Myocyte (in vitro differentiated cells): Measurements from ENCODE around the gene LHFPL6. TPM values are rescaled to one million over a fixed set of nuclear protein-coding genes. Genes with fewer than 3 reads are reported as not detected.

ENCODE experiments used
- DNase-seq: peaks from one replicate; pipeline ENCODE4 v3.0.0-alpha.2; 2012; ENCODE audit warnings: low read depth
- total RNA-seq: library from RNA; depleted of rRNA; stranded (reverse); fragments of >200 nt; gene quantifications from 2 replicates; pipeline ENCODE4 v1.2.3, GENCODE V29; 2014

The LHFPL6 gene
- total RNA-seq, 1 donor from 2014 or later, result 12.5 TPM

DNA sequence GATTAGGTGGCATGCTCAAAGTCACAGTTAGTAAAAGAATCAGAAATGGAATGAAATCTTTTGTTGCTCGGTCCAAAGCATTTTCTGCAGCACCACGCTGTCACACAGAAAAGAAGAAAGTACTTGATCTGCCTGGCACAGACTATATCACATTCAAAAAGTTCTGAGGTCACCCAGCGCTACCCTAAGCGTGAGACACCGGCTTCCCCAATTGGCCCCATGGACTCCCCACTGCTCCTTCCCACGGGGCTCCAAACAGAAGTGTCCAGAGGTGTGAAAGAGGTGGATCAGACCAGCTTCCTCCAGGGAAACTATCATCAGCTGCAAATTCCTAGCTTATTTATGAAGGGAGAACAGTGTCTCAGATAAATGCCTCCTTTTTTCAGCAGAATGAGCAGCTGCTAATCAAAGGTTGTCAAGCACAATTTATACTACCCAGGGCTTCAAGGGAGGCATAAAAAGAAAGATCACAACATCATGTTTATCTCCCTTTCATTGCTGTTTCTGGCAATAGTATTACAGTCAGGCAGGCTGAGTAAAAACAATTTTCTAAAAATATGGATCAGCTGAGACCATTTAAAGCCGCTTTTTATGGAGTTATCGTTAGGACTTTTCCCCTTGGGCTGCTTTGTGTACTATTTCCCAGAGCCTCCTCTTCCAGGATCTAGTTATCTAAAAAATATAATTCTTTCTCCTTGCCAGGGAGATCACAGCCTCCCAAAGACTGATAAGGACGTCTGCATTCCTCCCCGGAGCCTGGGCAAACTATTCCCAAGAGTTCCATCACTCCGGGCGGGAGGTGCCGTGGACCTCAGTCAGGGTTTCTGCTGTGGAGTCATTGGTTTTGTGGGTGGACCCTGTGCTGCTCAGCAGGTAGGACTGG, 208.0 kb downstream of the LHFPL6 start:
- DNase-seq, result no peak

- DNase-seq, result no peak
Measured at GRCh38 chr13:39391761-39392160, 211.2 kb downstream of the LHFPL6 start.

- DNase-seq, result no peak
Measured at GRCh38 chr13:39389013-39389412, 214.0 kb downstream of the LHFPL6 start.

- no peak for DNase-seq
Measured at GRCh38 chr13:39385621-39386231, 217.3 kb downstream of the LHFPL6 start.

DNA sequence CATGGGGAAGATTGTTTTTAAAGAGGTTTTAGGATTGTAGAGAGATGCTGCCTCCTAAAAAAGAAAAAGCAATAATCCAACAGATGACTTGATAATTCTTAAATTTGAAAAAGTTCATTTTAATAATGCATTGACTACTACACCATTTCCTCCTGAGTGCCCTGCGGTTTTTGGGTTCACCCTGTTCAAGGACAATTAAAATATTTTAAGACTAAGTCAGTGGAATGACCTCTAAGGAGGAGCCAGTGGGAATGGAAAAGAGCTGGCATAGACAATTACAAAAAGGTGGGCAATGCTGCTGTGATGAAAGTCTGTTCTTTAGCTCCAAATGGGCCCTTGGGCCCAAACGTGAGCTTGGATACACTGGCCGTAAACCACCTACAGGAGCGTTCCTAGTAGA, 217.8 kb downstream of the LHFPL6 start:
- no peak for DNase-seq

- no peak for DNase-seq
Measured at GRCh38 chr13:39381456-39381855, 221.5 kb downstream of the LHFPL6 start.

- no peak for DNase-seq
Measured at GRCh38 chr13:39379667-39380655, 223.0 kb downstream of the LHFPL6 start.

- no peak for DNase-seq
Measured at GRCh38 chr13:39379118-39379517, 223.9 kb downstream of the LHFPL6 start.

GRCh38 chr13:39378306-39378705, 224.7 kb downstream of the LHFPL6 start:
- no peak for DNase-seq

- DNase-seq, result no peak
Measured at GRCh38 chr13:39377699-39378098, 225.3 kb downstream of the LHFPL6 start.

DNA sequence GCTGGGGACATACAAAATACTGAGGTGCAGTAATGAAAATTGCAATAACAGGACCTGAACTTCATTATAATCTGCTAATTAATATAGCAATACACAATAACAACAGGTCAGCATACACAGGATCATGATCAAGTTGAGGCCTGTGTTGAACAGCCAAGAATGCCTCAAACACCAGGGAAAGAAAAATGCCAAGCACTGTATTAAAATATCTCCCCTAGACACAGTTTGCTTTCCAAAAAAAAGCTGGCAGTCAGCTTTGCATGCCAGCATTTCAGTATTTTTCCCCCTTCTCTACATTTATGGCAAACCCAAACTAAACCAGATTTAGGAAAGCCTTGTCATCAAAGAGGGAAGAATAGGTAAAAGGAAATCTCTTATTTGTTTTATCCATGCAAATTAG, 226.9 kb downstream of the LHFPL6 start:
- DNase-seq, result no peak

DNA sequence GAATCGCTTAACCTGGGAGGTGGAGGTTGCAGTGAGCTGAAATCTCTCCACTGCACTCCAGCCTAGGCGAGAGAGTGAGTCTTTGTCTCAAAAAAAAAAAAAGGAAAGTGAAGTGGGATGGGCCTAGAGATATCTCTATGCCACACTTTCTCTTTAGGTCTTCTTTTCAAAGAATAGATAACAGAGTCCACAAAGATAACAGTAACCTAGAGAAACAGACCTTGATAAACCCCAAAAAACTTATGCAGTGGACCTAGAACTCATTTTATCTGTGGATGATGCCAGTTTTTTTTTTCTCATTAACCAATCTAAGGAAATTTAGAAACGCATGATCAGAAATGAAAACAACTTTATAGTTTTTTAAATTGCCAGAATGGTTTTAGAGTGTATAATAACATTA, 227.4 kb downstream of the LHFPL6 start:
- no peak for DNase-seq

DNA sequence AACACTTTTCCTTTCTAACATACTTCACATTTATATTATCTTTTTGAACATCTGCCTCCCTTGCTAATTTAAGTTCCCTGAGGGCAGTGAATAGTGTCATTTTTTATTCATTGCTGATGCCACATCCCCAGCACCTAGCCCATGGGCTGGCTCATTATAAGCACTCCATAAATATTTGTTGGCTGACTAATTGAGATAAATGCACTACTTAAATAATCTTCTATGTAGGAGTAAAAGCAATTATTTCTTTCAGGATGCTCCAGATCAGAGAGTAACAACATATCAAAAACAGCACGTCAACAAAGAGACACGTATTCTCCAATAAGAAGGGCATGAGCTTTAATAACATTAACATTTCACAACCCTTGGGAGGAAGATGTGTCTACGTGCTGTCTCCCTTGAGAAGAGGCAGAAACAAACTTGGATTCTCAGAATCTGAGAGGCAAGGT, 228.2 kb downstream of the LHFPL6 start:
- no peak for DNase-seq

DNA sequence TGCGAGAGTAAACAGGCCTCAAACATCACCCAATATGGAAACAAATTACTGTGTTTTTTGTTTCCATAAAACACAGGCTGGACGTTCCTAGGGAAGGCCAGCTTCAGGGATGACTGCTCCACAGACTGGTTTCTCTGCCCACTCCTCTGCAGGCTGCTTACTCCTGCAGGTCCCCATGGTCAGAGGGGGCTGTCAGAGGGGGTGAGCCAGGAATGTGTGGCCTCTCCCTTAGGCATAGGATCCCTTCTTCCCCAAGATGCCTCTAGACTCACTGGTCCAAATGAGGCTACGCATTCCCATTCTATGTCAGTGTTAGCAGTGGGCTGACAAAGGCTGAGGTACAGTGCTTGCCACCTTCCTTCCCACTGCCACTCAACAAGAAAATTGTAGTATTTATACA, 229.8 kb downstream of the LHFPL6 start:
- DNase-seq, result no peak

DNA sequence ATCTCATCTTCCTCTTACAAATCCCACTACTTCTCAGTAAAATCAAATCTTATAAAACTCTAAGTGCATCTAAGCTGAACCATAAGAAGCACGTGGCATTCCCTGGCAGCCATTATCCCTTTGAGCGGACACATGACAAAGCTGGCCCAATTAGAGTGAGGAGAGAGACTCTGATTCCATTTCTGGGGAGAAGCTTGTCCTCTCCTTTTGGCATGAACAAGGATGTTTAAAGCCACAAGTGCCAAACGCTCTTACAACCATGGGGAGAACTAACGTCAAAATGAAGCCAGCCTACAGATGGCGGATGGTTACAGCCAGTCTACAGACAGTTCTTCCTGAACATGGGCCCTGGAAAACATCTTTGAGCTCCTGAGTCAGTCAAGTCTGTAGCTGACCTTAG, 231.3 kb downstream of the LHFPL6 start:
- DNase-seq, result no peak

DNA sequence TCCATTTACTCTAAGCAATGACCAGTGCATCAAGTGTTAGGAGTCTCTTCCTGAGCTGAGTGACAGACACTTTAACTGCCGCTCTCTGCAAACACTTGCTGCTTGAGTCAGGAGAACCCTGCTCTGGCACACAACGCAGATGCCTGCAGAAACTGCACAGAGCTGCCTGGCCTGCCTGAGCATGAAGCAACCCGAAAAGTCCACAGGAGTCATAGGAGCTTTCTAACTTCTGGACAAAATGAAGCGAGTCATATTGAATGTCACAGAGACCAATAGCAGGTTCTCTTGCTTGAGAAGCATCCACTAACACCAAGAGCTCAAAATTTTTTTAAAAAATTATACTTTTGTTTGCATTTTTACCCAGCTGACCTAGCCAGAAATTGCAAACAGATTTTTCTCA, 232.4 kb downstream of the LHFPL6 start:
- DNase-seq, result no peak

GRCh38 chr13:39370048-39370447, 232.9 kb downstream of the LHFPL6 start:
- no peak for DNase-seq

- DNase-seq, result no peak
Measured at GRCh38 chr13:39369161-39369890, 233.7 kb downstream of the LHFPL6 start.

GRCh38 chr13:39365879-39366278, 237.1 kb downstream of the LHFPL6 start:
- DNase-seq, result no peak

GRCh38 chr13:39364947-39365468, 238.0 kb downstream of the LHFPL6 start:
- DNase-seq, result no peak

DNA sequence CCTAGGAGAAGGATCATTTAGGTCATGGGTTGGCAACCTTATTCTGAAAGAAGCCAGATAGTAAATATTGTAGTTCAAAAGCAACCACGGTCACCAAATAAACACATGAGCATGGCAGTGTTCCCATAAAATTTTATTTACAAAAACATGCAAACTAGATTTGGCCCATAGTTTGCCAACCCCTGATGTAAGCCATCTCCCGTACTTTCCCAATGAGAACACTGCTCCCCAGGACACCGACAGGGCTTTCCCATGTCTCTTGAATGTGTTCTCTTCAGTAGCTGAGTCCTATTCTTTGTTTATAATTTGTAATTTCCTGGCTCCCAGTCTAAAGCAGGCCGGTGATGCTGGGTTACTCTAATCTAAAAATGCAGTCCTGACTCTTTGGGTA, 239.6 kb downstream of the LHFPL6 start:
- DNase-seq, result no peak
